Globus pallidus (tissue), 1 donor: ENCODE data around the gene CASR.

Experiments used
- DNase-seq: peaks from one replicate; pipeline ENCODE4 v3.0.0-alpha.2; 2015; ENCODE audit warnings: low spot score

The CASR gene

DNA sequence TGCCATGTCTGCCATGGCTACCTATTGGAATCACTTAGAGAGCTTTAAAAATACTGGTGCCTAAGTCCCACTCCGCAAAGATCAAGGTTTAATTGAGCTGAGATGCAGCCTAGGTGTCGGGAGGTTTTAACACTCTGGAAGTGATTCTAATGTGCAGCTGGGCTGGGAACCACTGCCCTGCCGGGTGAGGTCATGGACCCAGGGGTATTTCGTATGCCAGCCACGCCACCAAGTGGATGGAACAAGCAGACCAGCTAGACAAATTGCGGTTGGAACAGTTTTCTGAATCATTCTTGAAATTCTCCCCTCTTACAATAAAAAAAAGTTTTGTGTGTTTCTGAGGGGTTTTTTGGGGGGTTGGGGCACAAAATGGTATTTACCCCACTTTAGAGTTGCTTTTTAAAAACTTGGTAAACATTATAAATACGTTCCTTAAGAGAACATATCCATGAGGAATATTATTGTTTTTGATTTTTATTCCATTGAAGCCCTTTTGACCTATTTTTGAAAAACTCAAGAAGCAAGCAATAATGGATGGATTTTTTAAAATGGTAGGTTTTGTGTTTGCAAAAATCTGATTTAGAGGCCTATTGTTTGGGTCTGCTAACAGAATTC, 75.4 kb downstream of the CASR start:
- DNase-seq, result no peak

DNA sequence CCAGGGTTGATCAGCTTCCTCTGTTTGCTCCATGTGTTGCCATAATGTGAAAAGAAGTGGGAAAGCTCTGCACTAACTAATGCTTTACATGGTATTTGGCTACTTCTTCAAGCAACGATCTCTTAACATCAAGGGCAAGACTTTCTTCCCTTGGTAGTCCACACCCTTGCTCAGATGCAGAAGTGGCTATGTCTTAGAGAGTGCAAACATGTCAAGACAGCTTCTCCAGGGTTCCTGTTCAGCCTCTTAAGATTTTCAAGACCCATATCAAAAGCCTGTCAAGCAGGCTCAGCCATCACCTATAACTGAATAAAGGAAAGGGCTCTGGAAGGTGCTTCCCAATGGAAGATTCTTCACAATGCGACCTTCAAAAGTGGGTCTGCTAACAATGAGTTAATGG, 76.7 kb downstream of the CASR start:
- DNase-seq, result no peak

DNA sequence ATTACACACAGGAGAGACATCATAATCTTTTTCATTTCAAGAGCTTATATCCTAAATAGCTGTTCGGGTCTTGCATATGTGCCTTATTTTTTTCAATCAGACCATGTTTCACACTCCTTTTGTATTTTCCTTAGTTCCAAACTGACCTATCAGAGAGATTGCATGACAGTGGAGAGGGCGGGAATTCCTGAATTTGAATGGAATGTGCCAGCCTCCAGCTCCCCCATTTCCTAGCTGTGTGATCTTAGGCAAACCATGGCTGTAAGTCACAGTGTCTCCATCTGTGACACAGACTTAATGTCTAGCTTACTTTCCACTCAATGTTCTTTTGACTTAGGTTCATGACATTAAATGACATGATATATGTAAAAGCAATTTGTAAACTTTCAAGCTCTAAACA, 79.6 kb downstream of the CASR start:
- no peak for DNase-seq

DNA sequence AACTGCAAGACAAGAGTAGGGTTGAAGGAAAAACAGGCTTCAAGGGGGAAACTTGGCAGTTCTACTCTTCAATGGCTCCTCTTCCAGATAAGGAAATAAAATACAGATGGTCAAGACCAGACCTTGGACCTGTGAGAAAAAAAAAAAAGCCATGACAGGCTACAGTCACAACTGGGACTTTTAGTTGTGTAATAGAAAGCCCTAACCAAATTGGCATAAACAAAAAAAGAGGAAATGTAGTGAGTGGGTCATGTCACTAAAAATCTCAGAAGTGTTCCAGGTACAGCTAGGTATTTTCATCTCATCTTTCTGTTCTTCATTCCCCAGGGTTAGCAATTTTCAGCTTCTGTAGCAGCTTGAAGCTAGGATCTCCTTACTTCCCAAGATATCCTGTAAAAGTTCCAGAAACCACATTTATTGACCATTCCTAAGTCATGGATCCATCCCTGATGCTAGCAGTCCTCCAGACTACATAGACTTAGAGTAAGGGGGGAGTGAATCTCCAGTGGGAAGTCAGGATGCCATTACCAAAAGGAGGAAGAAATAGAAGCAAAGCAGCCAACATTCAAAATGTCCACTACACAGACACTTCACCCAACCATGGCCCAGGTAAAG, 80.6 kb downstream of the CASR start:
- no peak for DNase-seq

DNA sequence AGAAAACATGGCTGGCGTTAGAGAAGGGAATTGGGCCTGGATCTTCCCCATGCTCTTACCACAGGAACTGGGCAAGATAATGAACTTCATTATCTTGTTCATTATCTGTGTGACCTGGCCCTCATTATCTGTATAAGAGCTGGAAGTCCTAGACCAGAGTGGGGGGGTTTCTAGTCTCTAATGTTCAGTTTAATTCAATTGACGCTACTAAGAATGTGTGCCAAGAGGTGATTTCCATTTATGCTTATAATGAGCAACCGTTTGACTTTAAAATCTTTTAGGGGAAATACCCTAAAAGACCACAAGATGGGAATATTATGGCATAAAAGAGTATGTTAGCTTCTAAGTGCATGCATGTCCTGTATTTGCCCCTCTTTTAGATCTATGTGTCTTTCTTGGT, 82.5 kb downstream of the CASR start:
- DNase-seq, result no peak

DNA sequence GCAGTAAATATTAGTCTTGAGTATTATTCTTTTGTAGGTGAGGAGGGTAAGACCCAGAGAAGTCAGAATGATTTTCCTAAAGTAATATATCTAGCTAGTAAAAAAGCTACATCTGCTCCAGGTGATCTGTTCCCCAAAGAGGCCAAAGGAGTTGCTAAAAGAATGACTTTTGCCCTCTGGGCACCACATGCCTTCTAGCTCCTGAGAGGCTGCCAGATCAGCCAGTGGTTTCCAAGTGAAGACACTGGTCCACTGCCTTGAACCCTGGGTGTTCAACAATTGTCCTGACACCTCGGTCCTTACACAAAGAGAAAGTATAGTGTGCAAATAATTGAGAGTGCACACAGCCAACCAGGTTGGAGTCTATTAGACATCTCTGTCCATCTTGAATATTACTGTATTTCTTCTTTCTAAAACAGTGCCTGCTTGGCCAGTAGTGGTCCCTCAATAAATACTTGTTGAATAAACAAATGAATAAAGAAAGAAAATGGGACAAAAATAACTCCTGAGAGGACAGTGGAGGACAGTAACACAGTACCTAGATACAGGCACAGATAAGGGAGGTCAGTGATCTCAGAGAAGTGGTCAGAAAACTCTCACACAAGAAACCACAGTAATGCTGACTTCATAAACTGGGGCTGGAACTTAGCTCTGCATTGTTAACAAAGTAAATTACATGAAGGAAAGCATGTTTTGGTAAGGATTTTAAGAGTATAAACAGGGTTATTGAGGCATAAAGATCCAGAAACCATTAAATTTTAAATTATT, 85.0 kb downstream of the CASR start:
- no peak for DNase-seq

DNA sequence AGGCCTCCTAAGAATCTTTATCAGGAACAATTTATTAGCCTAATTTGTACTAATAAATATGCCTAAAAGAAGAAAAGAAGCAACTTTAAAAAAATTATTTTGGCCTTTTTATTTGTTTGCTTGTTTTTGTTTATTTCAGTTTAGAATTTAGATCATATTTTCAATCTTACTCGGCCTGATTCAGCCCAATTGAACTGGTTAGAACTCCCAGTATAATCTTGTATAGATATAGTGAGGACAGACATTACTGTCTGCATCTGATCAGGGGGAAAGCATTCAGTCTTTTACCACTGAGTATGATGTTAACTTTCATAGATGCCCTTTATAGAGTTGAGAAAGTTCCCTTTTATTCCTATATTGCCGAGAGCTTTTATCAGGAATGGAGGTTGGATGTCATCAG, 85.6 kb downstream of the CASR start:
- no peak for DNase-seq

DNA sequence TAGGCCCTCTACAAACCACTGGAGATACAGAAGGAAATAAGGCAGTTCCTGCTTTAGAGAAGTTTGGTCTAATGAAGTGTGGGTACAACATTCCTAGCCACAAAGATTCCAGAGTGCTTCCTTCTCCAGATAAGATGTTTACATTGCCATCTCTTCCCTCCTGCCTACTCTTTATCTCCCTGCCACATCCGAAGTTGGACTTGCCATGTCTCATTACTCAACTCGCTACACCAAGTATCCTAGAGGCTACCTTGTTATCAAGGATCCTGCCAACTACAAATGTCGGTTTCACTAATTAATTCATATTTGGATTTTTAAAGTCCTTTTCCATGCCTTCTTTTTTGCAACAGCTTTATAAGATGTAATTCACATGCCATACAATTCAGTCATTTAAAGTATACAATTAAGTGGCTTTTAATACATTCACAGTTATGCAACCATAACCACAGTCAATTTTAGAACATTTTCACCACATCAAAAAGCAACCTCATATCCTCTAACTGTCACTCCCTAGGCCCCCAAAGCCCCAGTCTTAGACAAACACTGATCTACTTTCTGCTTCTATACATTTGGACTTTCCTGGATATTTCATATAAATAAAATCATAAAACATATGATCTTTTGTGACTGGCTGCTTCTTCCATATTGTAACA, 87.9 kb downstream of the CASR start:
- no peak for DNase-seq

DNA sequence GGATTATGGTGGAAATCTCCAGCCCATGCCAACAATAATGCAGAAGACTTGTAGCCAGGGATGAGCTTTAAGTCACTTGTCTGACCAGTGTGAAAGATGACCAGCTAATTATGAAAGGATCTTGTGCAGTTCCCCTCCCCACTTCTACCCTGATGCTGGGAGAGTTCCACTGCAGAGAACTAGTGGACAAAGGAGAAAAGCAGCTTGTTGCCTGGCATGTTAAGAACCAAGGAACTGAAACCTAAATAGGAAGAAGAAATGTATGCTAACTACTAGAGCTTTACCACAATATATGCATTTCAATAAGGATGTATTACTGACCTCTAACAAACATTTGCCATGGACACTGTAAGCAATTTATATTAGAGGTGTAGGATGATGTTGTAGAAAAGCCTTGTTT, 89.4 kb downstream of the CASR start:
- DNase-seq, result no peak

DNA sequence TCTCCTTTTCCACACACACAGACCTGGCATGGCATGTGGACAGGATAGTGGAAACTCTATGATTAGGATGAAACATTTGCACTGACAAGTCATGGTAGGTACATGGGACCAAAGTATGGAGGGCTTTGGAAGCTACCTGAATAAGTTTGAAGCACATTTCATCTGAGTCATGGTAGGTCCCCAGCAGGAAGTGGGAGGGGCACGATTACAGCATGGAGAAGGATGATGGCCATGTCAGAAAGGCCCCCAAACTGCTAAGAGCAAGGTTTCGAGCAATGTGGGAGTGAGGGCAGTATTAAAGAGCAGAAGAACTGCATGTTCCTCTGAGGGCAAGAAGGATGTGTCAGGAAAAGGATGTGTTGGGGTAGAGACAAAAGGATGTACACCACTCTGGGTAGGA, 90.0 kb downstream of the CASR start:
- no peak for DNase-seq

DNA sequence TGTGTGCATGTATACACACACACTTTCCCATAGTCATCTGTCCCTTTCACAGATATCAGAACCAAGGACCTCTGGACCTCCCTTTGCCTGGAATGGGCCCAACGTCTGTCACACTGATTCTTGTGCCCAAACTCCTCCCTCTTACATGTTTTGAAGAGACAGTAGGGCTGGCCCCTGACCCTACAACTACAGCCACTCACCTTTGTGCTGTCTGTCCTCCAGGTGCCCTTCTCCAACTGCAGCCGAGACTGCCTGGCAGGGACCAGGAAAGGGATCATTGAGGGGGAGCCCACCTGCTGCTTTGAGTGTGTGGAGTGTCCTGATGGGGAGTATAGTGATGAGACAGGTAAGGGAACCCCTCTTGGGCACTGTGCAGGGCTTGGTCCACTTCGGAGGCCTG, 98.4 kb downstream of the CASR start:
- no peak for DNase-seq

DNA sequence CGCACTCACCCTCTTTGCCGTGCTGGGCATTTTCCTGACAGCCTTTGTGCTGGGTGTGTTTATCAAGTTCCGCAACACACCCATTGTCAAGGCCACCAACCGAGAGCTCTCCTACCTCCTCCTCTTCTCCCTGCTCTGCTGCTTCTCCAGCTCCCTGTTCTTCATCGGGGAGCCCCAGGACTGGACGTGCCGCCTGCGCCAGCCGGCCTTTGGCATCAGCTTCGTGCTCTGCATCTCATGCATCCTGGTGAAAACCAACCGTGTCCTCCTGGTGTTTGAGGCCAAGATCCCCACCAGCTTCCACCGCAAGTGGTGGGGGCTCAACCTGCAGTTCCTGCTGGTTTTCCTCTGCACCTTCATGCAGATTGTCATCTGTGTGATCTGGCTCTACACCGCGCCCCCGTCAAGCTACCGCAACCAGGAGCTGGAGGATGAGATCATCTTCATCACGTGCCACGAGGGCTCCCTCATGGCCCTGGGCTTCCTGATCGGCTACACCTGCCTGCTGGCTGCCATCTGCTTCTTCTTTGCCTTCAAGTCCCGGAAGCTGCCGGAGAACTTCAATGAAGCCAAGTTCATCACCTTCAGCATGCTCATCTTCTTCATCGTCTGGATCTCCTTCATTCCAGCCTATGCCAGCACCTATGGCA, 100.5 kb downstream of the CASR start:
- DNase-seq, result no peak

DNA sequence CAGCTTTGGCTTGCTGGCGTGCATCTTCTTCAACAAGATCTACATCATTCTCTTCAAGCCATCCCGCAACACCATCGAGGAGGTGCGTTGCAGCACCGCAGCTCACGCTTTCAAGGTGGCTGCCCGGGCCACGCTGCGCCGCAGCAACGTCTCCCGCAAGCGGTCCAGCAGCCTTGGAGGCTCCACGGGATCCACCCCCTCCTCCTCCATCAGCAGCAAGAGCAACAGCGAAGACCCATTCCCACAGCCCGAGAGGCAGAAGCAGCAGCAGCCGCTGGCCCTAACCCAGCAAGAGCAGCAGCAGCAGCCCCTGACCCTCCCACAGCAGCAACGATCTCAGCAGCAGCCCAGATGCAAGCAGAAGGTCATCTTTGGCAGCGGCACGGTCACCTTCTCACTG, 101.0 kb downstream of the CASR start:
- no peak for DNase-seq

DNA sequence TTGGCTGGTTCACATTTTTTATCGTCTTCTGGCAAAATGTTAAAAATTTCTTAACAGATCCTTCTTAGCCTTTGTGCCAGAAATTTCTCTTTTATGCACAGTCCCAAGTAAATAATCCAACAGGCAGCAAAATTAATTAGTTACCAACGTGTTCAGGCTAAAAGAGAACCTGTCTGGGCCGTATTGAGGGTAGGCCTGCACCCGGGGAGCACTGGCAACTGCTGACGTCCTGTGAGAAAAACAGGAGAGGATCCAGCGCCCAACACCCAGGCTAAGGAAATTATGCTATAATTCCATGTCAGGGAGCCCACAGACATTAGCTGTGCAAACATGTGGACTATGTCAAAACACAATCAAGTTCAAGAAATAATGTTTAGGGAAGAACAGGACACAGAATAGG, 110.9 kb downstream of the CASR start:
- peak; percentile 5 for DNase-seq

DNA sequence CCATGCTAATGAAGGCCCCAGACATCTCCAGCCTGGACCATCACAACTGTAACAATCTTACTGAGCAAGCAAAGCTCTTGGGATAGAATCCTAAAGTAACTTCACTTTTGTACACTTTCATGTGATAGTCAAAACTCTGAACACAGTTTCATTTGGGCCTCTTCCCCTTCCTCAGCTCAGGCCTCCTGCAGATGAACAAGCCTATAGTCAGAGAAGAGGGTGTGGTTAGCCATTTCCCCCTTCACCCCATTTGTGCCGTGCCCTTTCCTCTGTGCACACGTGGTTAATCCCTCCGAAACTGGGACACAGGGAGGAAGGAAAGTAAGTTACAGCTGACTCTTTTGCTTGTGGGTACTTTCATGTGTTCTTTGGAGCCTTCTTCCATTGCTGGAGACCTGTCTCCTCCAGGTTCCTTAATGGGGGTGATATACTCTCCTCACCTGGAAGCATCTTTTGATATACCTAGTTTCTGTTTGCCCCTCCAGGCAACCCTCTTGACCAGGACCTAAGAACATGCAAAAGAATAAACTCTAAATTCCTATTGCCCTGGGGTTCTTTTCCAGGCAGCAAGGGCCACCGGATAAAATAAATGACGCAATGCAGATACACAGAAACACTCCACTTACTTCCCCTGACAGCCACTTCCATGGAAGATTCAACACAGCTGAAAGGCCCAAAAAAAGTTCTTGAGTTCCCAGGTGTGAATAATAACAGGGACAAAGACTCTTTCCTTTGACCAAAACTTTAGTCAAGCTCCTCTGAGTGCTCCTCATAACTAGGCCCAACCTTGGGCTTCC, 112.0 kb downstream of the CASR start:
- DNase-seq, result peak; percentile 32

DNA sequence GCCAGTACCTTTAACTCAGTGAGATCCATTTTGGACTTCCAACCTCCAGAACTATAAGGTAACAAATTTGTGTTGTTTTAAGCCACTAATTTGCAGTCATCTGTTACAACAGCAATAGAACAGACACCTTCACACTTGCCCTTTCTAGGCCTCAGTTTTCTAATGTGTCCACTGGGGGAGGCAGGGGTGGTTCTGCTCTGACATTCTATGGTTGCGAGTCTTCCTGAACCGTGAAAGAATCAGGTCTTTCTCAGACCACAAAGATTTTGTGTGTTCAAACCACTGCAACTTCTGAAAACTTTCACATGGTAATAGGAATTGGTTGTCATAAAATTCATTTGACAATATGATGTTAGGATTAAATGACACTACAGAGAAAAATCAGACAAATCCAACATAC, 114.8 kb downstream of the CASR start:
- DNase-seq, result no peak

DNA sequence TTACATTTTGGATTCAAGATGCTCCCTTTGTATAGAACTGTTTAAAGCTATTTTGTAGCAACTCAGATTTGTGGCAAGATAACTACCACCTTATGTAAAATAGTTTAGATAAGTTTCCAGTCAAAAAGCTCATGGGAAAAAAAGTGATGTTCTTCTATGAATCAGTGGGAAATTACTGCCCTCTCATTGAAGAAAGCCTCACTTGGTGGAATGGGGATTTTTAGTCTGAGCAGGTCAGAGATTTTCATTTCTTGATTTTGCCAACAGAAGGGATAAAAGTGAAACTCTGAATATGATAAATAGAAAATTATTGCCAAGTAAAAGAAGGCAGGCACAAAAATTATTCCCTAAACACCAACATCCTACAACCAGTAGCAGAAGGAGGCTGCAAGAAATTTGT, 115.7 kb downstream of the CASR start:
- DNase-seq, result no peak

DNA sequence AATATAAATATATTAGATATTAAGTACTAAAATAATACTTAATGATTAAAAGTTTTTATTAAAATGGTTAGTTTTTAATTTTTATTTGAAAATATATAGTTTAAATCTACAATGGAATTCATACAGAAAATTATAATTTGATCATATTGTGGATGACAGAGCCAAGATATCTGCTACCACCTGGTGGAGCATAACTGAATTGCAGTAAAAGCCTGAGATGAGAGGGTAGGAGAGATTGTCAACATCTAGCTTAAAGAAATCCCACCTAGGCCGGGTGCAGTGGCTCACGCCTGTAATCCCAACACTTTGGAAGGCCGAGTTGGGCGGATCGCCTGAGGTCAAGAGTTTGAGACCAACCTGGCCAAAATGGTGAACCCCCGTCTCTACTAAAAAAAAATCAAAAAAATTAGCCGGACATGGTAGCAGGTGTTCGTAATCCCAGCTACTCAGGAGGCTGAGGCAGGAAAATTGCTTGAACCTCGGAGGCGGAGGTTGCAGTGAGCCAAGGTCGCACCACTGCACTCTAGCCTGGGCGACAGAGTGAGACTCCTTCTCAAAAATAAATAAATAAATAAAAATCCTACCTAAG, 116.5 kb downstream of the CASR start:
- no peak for DNase-seq

DNA sequence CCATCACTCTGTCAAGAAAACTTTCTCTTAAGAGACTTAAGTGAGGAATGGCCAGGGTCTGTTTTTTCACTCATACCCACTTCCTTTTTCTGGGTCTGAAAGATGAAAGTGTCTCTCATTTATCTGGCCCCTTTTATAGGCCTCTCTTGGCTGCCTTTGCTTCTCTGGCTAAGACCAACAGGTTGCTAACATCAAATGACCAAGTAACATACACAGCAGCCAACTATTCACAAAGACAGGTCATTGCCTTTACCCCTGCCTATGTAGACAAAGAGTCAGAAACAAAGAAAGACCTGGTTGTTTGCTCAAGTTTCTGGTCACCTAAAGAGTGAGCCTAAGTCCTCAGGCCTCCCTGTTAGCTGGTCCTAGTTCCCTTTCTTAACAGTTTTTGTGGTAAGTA, 117.6 kb downstream of the CASR start:
- no peak for DNase-seq

DNA sequence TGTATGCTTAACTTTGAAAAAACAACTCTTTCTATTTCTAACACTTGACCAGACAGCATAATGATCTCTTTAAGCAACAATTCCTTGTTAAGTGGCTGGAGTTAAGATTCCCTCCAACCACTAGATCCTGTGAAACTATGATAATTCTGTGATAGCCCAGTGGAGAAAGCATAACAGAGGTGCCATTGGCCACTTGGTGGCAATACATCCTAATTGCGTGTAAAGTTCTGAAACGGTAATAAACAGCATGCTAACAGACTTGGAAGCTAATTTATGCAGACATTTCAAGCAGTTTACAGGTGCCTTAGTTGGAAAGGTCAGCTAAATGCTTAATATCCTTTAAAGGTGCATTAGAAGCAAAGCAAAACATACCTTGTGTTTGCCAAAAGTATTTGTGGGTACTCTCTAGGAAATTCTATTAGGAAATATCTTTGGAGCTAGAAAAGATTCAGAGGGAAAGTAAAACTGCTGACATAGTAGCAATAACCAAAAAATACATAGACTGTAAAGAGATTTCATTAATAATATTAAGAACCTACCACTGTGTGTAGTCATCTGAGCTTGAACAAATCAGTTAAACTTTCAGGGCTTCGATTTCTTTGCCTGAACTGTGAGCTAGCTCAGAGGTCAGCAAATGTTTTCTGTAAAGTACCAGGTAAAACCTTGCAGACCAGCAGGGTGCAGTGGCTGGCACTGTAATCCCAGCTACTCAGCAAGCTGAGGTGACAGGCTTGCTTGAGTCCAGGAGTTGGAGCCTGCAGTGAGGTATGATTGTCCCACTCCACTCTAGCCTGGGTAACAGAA, 122.6 kb downstream of the CASR start:
- DNase-seq, result no peak

DNA sequence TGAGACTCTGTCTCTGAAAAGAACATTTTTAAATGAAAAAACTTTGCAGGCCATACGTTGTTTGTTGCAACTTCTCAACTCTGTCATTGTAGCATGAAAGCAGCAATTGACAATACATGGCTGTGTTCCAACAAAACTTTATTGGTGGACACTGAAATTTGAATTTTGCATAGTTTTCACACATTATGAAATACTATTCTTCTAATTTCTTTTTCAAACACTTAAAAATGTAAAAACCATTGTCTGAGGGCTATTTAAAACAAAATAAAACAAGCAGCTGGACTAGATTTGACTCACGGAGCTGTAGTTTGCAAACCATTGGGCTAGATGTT, 123.1 kb downstream of the CASR start:
- no peak for DNase-seq
